CD14-positive monocyte (primary cell): ENCODE data around the gene RMDN3. TPM values are rescaled to one million over a fixed set of nuclear protein-coding genes. Genes with fewer than 3 reads are reported as not detected.

Experiments
- DNase-seq, 3 donors: peaks; one replicate each; pipeline ENCODE4 v3.0.0-alpha.2; 2011 to 2022
- H2AFZ ChIP-seq: 2 replicates; pipeline ENCODE4 v1.6.0; 2012; ENCODE audit warnings: mild to moderate bottlenecking, low read depth, low read length, inconsistent platforms; ENCODE audit not compliant: insufficient read depth, poor library complexity, severe bottlenecking
- H3K27ac ChIP-seq, 2 donors: 1 replicate in 1 of 2; 2 replicates in 1 of 2; pipeline ENCODE4 v1.5.1; 2012 to 2013; ENCODE audit warnings: low read length in 2 of 2, control low read depth in 1 of 2, inconsistent platforms in 1 of 2, low read depth in 1 of 2, mild to moderate bottlenecking in 1 of 2
- H3K27me3 ChIP-seq, 2 donors: one replicate each; pipeline versions ENCODE4 v1.6.0 to v1.6.1; 2011 to 2013; ENCODE audit warnings: low read length in 2 of 2; ENCODE audit not compliant: control insufficient read depth in 2 of 2, insufficient read depth in 2 of 2
- H3K36me3 ChIP-seq, 2 donors: replicated peaks in 1 of 2; 1 replicate in 1 of 2; 2 replicates in 1 of 2; pipeline versions ENCODE4 v1.5.1 to v1.6.1; 2012 to 2013; ENCODE audit warnings: low read length in 2 of 2, control low read depth in 1 of 2, inconsistent platforms in 1 of 2, mild to moderate bottlenecking in 1 of 2; ENCODE audit not compliant: insufficient read depth in 2 of 2, control insufficient read depth in 1 of 2
- H3K4me1 ChIP-seq, 2 donors: 1 replicate in 1 of 2; 2 replicates in 1 of 2; pipeline versions ENCODE4 v1.5.1 to v1.6.1; 2012 to 2013; ENCODE audit warnings: low read length in 2 of 2, control low read depth in 1 of 2, inconsistent platforms in 1 of 2, mild to moderate bottlenecking in 1 of 2, moderate library complexity in 1 of 2; ENCODE audit not compliant: insufficient read depth in 2 of 2, control insufficient read depth in 1 of 2
- H3K4me2 ChIP-seq: replicated peaks from 2 replicates; pipeline ENCODE3; 2012; ENCODE audit warnings: low read length, moderate library complexity, mild to moderate bottlenecking; ENCODE audit not compliant: poor library complexity, severe bottlenecking; ENCODE audit errors: extremely low read depth
- H3K4me3 ChIP-seq, 3 experiments: fragments of 200-600 bp in 1 of 3; sonication (generic) in 1 of 3; replicated peaks in 1 of 3; 1 replicate in 2 of 3; 2 replicates in 1 of 3; pipeline ENCODE4 v1.5.1; 2011 to 2013; ENCODE audit warnings: low read length in 3 of 3, mild to moderate bottlenecking in 3 of 3, control low read depth in 2 of 3, low read depth in 2 of 3, inconsistent platforms in 1 of 3, moderate library complexity in 1 of 3
- H3K79me2 ChIP-seq: 2 replicates; pipeline ENCODE4 v1.6.0; 2012; ENCODE audit warnings: mild to moderate bottlenecking, control low read depth, inconsistent platforms, low read length, moderate library complexity; ENCODE audit not compliant: insufficient read depth
- H3K9ac ChIP-seq: 2 replicates; pipeline ENCODE4 v1.6.0; 2017; ENCODE audit warnings: low read length, mild to moderate bottlenecking; ENCODE audit not compliant: insufficient read depth, poor library complexity, severe bottlenecking
- H3K9me3 ChIP-seq, 2 donors: replicated peaks in 1 of 2; 1 replicate in 1 of 2; 2 replicates in 1 of 2; pipeline versions ENCODE4 v1.5.1 to v1.6.1; 2012 to 2013; ENCODE audit warnings: low read length in 2 of 2, control low read depth in 1 of 2; ENCODE audit not compliant: control insufficient read depth in 1 of 2, insufficient read depth in 1 of 2
- H4K20me1 ChIP-seq: 2 replicates; pipeline ENCODE4 v1.6.0; 2012; ENCODE audit warnings: mild to moderate bottlenecking, low read length, control low read depth, moderate library complexity; ENCODE audit not compliant: insufficient read depth
- H3K27ac Mint-ChIP-seq, 7 donors: one replicate each; pipeline ENCODE4 v1.8.0; 2020; ENCODE audit warnings: mild to moderate bottlenecking in 7 of 7, mixed read lengths in 7 of 7, moderate library complexity in 6 of 7, inconsistent platforms in 2 of 7
- H3K27me3 Mint-ChIP-seq, 3 donors: one replicate each; pipeline ENCODE4 v1.8.0; 2021 to 2022; ENCODE audit warnings: low read depth in 3 of 3, mild to moderate bottlenecking in 3 of 3, mixed read lengths in 3 of 3, moderate library complexity in 3 of 3, inconsistent platforms in 1 of 3
- H3K36me3 Mint-ChIP-seq, 2 donors: one replicate each; pipeline ENCODE4 v1.8.0; 2020; ENCODE audit warnings: mixed read lengths in 2 of 2, inconsistent platforms in 1 of 2, mild to moderate bottlenecking in 1 of 2
- H3K4me1 Mint-ChIP-seq: one replicate; pipeline ENCODE4 v1.8.0; 2020; ENCODE audit warnings: mild to moderate bottlenecking, mixed read lengths
- H3K4me3 Mint-ChIP-seq, 2 donors: one replicate each; pipeline ENCODE4 v1.8.0; 2020; ENCODE audit warnings: mild to moderate bottlenecking in 2 of 2, mixed read lengths in 2 of 2, moderate library complexity in 1 of 2
- H3K9me3 Mint-ChIP-seq, 7 donors: one replicate each; pipeline ENCODE4 v1.8.0; 2020 to 2022; ENCODE audit warnings: mixed read lengths in 7 of 7, mild to moderate bottlenecking in 6 of 7, moderate library complexity in 6 of 7, inconsistent platforms in 2 of 7
- CTCF ChIP-seq: fragments of 200-600 bp; IDR thresholded peaks from one replicate; pipeline ENCODE4 v1.8.0; 2022; ENCODE audit warnings: antibody characterized with exemption, mild to moderate bottlenecking
- WGBS: methylation state at CpG from one replicate; pipeline ENCODE4 v1.1.5; 2013; ENCODE audit warnings: missing lambda C conversion rate; ENCODE audit not compliant: insufficient coverage; 5-methylcytosine and 5-hydroxymethylcytosine counted together
- intact Hi-C, 2 donors: fragments of 100-400 bp; cut with micrococcal nuclease; formaldehyde crosslinking; loops; one replicate each; pipeline versions ENCODE4 v1.15.0 to v1.15.1; 2023
- polyA plus RNA-seq, 3 donors: library from polyadenylated mRNA; depleted of rRNA in 1 of 3; unstranded in 2 of 3; stranded (reverse) in 1 of 3; fragments of 300-500 nt in 2 of 3; fragments of >200 nt in 1 of 3; fragmentation: Illumina TruSeq in 2 of 3; gene quantifications; 1 replicate in 2 of 3; 2 replicates in 1 of 3; pipeline ENCODE4 v1.2.3, GENCODE V29; 2012 to 2021

The RMDN3 gene
- polyA plus RNA-seq, 3 donors: 9.8 to 13.5 (median 13.2) TPM

DNA sequence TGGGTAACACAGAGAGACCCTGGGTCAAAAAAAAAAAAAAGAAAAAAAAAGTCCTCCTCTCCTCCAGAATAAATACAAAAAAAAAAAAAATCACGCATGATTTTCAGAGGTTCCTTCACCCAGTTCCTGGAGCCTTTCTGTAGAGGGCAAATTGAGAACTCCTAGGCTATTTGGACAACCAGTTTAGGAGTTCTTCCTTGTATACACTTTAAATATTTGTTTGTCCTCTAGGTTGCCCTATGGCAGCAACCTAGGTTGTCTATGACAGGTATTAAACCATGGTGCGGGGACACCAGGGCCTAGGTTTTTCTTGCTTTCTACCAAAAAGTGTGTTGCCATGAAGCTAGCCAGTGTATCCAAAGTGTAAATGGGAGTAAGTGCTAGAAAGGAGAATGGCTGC, 48.0 kb upstream of the RMDN3 start:
- intact Hi-C loops: loop anchor here in 1 of 2 donors (10.0 kb wide), 2 partner anchors 48 to 92 kb away; partner anchors contain the start of genes RMDN3 and VPS18

GRCh38 chr15:40799523-40799922, 44.5 kb upstream of the RMDN3 start:
- no peak overlapping the region for H3K27ac ChIP-seq
- no peak overlapping the region for H3K4me3 Mint-ChIP-seq
- no peaks in the 10 kb centered on the region for H3K9me3 ChIP-seq
- H3K4me2 ChIP-seq: no peak overlapping the region
- no peak overlapping the region for H3K9ac ChIP-seq
- H3K79me2 ChIP-seq: peaks cover 56% of the 10 kb centered on the region
- no peak overlapping the region for H3K4me3 ChIP-seq
- 67% methylated on average over 1 of the region's 3 CpGs for WGBS
- no peak for DNase-seq
- H3K36me3 ChIP-seq: peaks cover 3 to 33% of the 10 kb centered on the region in 2 donors
- H3K4me1 Mint-ChIP-seq: peaks cover 27% of the 10 kb centered on the region
- H3K27me3 Mint-ChIP-seq: no peaks in the 10 kb centered on the region
- intact Hi-C loops: no loop called here
- H2AFZ ChIP-seq: no peak overlapping the region
- peaks cover 19% of the 10 kb centered on the region for H4K20me1 ChIP-seq
- no peaks in the 10 kb centered on the region for H3K9me3 Mint-ChIP-seq
- peak overlapping the region in 1 of 7 donors; percentile 82 for H3K27ac Mint-ChIP-seq
- no peak for TF ChIP-seq CTCF
- H3K36me3 Mint-ChIP-seq: peaks cover 25 to 51% of the 10 kb centered on the region in 2 donors
- H3K4me1 ChIP-seq: peaks cover 12 to 19% of the 10 kb centered on the region in 2 donors
- no peaks in the 10 kb centered on the region for H3K27me3 ChIP-seq

More for the DNA sequence above, 48.0 kb upstream of the RMDN3 start:
- Histone ChIP-seq H2AFZ (no peak overlapping the region), H3K4me1 (peaks cover 10 to 13% of the 10 kb centered on the region in 2 donors), H3K4me3 (no peak overlapping the region), H3K79me2 (peaks cover 71% of the 10 kb centered on the region), H3K27me3 (no peaks in the 10 kb centered on the region), H3K9me3 (no peaks in the 10 kb centered on the region), H4K20me1 (peaks cover 4% of the 10 kb centered on the region), H3K4me2 (no peak overlapping the region), H3K9ac (no peak overlapping the region), H3K27ac (no peak overlapping the region), H3K36me3 (peaks cover 3 to 31% of the 10 kb centered on the region in 2 donors)
- Mint-ChIP-seq H3K4me3 (no peak overlapping the region), H3K27me3 (peaks cover 0 to 2% (median 1%) of the 10 kb centered on the region in 3 donors), H3K36me3 (peaks cover 24 to 52% of the 10 kb centered on the region in 2 donors), H3K9me3 (peaks cover 0 to 2% (median 0%) of the 10 kb centered on the region in 7 donors), H3K4me1 (peaks cover 18% of the 10 kb centered on the region), H3K27ac (no peak overlapping the region)
- no peak for TF ChIP-seq CTCF
- WGBS: no CpG with 5 or more reads among the region's 2 CpGs
- DNase-seq: no peak
